ENCODE results near the gene MACF1.

MACF1 gene

GRCh38 chr1:39359028-39359570 lies 154.6 kb downstream of the MACF1 start:
- DNase-seq: no peak

- no peak for DNase-seq
Observed at GRCh38 chr1:39360731-39361130, 156.2 kb downstream of the MACF1 start.

GRCh38 chr1:39361446-39361845 lies 157.0 kb downstream of the MACF1 start:
- DNase-seq: no peak

- no peak for DNase-seq
Observed at GRCh38 chr1:39363267-39363666, 158.8 kb downstream of the MACF1 start.

GRCh38 chr1:39368045-39368444 lies 163.6 kb downstream of the MACF1 start:
- no peak for DNase-seq

GRCh38 chr1:39369565-39369964 lies 165.1 kb downstream of the MACF1 start:
- no peak for DNase-seq

- no peak for DNase-seq
Observed at GRCh38 chr1:39370602-39371001, 166.1 kb downstream of the MACF1 start.

- no peak for DNase-seq
Observed at GRCh38 chr1:39372105-39372504, 167.6 kb downstream of the MACF1 start.

- no peak for DNase-seq
Observed at GRCh38 chr1:39376656-39377055, 172.2 kb downstream of the MACF1 start.

GRCh38 chr1:39378377-39378776 lies 173.9 kb downstream of the MACF1 start:
- no peak for DNase-seq

- DNase-seq: no peak
Observed at GRCh38 chr1:39379187-39379586, 174.7 kb downstream of the MACF1 start.

- DNase-seq: no peak
Observed at GRCh38 chr1:39380036-39380435, 175.5 kb downstream of the MACF1 start.

GRCh38 chr1:39381839-39382238 lies 177.3 kb downstream of the MACF1 start:
- no peak for DNase-seq

GRCh38 chr1:39384305-39384704 lies 179.8 kb downstream of the MACF1 start:
- DNase-seq: no peak

- DNase-seq: no peak
Observed at GRCh38 chr1:39385067-39385988, 180.8 kb downstream of the MACF1 start.

- DNase-seq: no peak
Observed at GRCh38 chr1:39386997-39387396, 182.5 kb downstream of the MACF1 start.

GRCh38 chr1:39387452-39387851 lies 183.0 kb downstream of the MACF1 start:
- no peak for DNase-seq

- no peak for DNase-seq
Observed at GRCh38 chr1:39391691-39392679, 187.5 kb downstream of the MACF1 start.

GRCh38 chr1:39392851-39393573 lies 188.5 kb downstream of the MACF1 start:
- no peak for DNase-seq

- DNase-seq: no peak
Observed at GRCh38 chr1:39393645-39394044, 189.2 kb downstream of the MACF1 start.

- DNase-seq: no peak
Observed at GRCh38 chr1:39394059-39394458, 189.6 kb downstream of the MACF1 start.

GRCh38 chr1:39394598-39394997 lies 190.1 kb downstream of the MACF1 start:
- DNase-seq: no peak

Data from right kidney (tissue), 1 donor.